Caco-2 (cell line): ENCODE results near the gene SNRPD3. TPM values are rescaled to one million over a fixed set of nuclear protein-coding genes. Genes with fewer than 3 reads are reported as not detected.
"Not testable (repeated sequence)": the region's sequence is repeated elsewhere in the genome, so short reads cannot be mapped to it uniquely, and the experiment has no call there.

Experiments
- BruUV-seq: library from RNA; stranded (reverse); fragments of 400-500 nt; replicated peaks from 2 replicates; lab custom pipeline; 2021; lab: Mats Ljungman, UMichigan
- CTCF ChIA-PET: fragments of 300-600 bp; sonication (Branson Sonifier 250); formaldehyde crosslinking; loops from one replicate; lab custom pipeline; 2022; ENCODE audit warnings: antibody characterized with exemption; lab: Charles Lee
- POLR2A ChIA-PET: fragments of 300-600 bp; sonication (Branson Sonifier 250); formaldehyde crosslinking; loops from one replicate; lab custom pipeline; 2022; ENCODE audit warnings: antibody characterized with exemption; lab: Charles Lee
- DNase-seq, 2 experiments: peaks; one replicate each; pipeline versions ENCODE4 v3.0.0 to v3.0.0-alpha.2; 2020 to 2022
- H3K27me3 ChIP-seq: replicated peaks from 2 replicates; pipeline ENCODE4 v1.6.0; 2011; ENCODE audit warnings: low read length; ENCODE audit not compliant: control insufficient read depth, insufficient read depth
- H3K36me3 ChIP-seq: 2 replicates; pipeline ENCODE4 v1.5.1; 2011; ENCODE audit warnings: low read length; ENCODE audit not compliant: control insufficient read depth, insufficient read depth
- H3K4me1 ChIP-seq: fragments of 250-450 bp; sonication (Bioruptor Pico); 2 replicates; pipeline ENCODE4 v1.5.1; 2020; ENCODE audit warnings: mild to moderate bottlenecking
- H3K4me3 ChIP-seq: 2 replicates; pipeline ENCODE4 v1.5.1; 2011; ENCODE audit warnings: low read depth, mild to moderate bottlenecking, control low read depth, low read length
- H3K9me3 ChIP-seq: fragments of 250-450 bp; sonication (Bioruptor Pico); 2 replicates; pipeline ENCODE4 v1.5.1; 2020; ENCODE audit warnings: mild to moderate bottlenecking, moderate library complexity
- H3K27ac Mint-ChIP-seq: one replicate; pipeline ENCODE4 v1.8.0; 2022; ENCODE audit warnings: mixed read lengths; ENCODE audit not compliant: unreplicated experiment
- H3K27me3 Mint-ChIP-seq: one replicate; pipeline ENCODE4 v1.8.0; 2022; ENCODE audit warnings: mixed read lengths; ENCODE audit not compliant: insufficient read depth, unreplicated experiment
- H3K36me3 Mint-ChIP-seq: one replicate; pipeline ENCODE4 v1.8.0; 2022; ENCODE audit warnings: mild to moderate bottlenecking, mixed read lengths; ENCODE audit not compliant: insufficient read depth, unreplicated experiment
- H3K4me1 Mint-ChIP-seq: one replicate; pipeline ENCODE4 v1.8.0; 2022; ENCODE audit warnings: low read depth, mixed read lengths; ENCODE audit not compliant: unreplicated experiment
- H3K4me3 Mint-ChIP-seq: one replicate; pipeline ENCODE4 v1.8.0; 2022; ENCODE audit warnings: mild to moderate bottlenecking, moderate library complexity, mixed read lengths; ENCODE audit not compliant: unreplicated experiment
- H3K9me3 Mint-ChIP-seq: one replicate; pipeline ENCODE4 v1.8.0; 2022; ENCODE audit warnings: mixed read lengths; ENCODE audit not compliant: unreplicated experiment
- intact Hi-C: fragments of 100-400 bp; cut with micrococcal nuclease; formaldehyde crosslinking; loops from one replicate; pipeline ENCODE4 v1.10.0; 2022; ENCODE audit not compliant: unreplicated experiment
- total RNA-seq: library from RNA; stranded (reverse); gene quantifications from 2 replicates; pipeline ENCODE4 v1.2.3, GENCODE V29; 2022
- TF ChIP-seq, protein P1 (sequence below), 2 experiments: fragments of 200-600 bp in 1 of 2; IDR thresholded peaks; 1 replicate in 1 of 2; 2 replicates in 1 of 2; pipeline versions ENCODE4 v1.5.1 to v1.8.0; 2011 to 2022; ENCODE audit warnings: antibody characterized with exemption in 1 of 2, control low read depth in 1 of 2, inconsistent platforms in 1 of 2, low read depth in 1 of 2, low read length in 1 of 2, mild to moderate bottlenecking in 1 of 2, moderate library complexity in 1 of 2; ENCODE audit not compliant: insufficient read depth in 1 of 2, severe bottlenecking in 1 of 2, unreplicated experiment in 1 of 2

Gene SNRPD3
- total RNA-seq, 1 experiment from 2014 or later, result 202 TPM

DNA sequence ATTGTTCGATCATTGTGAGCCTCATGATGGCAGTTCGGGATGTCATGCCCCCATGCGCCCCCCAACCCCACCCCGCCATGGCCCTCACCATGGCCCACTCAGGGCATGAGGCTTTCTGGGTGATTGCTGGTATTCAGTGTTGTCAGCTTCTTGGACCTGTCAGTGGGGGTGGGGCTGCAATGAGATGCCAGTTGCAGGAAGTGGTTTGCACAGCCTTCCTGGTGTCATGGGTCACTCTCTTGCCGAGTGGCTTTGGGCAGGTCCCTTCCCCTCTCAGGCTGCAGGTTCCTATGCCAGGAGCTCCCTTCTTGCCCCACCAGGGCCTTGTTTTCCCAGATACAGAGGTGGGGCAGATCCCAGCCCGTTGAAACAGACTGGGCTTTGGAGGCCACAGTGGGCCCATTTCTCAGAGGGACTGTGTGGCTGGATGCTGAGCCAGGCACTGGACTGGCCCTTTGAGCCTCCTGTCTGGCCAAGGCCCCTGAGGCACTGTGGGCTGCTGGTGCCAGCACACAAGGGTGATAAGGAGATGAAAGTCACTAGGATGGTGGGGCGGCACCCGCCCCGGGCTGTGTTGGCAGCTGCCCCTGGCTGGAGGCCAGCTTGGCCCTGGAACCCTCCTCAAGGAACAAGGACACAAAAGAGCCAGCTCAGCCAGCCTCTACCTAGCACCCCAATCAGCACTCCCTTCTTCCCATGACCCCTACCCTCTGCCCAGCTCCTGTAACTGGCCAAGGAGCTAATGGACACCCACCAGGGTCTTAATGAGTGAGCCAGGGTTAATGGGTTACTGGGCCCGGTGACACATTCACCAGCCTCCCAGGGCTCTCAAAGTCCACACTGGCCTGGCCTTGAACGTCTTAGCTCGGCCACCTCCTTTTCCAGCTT, 45.7 kb downstream of the SNRPD3 start:
- BruUV-seq, result no TSS peak
- Histone ChIP-seq H3K4me1 (no peaks in the 10 kb centered on the region), H3K27me3 (no peaks in the 10 kb centered on the region), H3K9me3 (no peaks in the 10 kb centered on the region), H3K4me3 (no peak overlapping the region), H3K36me3 (no peaks in the 10 kb centered on the region)
- TF ChIP-seq, protein P1, sequence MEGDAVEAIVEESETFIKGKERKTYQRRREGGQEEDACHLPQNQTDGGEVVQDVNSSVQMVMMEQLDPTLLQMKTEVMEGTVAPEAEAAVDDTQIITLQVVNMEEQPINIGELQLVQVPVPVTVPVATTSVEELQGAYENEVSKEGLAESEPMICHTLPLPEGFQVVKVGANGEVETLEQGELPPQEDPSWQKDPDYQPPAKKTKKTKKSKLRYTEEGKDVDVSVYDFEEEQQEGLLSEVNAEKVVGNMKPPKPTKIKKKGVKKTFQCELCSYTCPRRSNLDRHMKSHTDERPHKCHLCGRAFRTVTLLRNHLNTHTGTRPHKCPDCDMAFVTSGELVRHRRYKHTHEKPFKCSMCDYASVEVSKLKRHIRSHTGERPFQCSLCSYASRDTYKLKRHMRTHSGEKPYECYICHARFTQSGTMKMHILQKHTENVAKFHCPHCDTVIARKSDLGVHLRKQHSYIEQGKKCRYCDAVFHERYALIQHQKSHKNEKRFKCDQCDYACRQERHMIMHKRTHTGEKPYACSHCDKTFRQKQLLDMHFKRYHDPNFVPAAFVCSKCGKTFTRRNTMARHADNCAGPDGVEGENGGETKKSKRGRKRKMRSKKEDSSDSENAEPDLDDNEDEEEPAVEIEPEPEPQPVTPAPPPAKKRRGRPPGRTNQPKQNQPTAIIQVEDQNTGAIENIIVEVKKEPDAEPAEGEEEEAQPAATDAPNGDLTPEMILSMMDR (IDR thresholded peaks at IDR 0.05; ENCODE audit: insufficient read depth in 1 of 2, low read depth in 1 of 2, low read length in 1 of 2, severe bottlenecking in 1 of 2, unreplicated experiment in 1 of 2), result no peak
- Mint-ChIP-seq H3K27me3 (no peaks in the 10 kb centered on the region), H3K4me3 (no peak overlapping the region), H3K9me3 (no peaks in the 10 kb centered on the region), H3K27ac (no peak overlapping the region), H3K4me1 (peaks cover 14% of the 10 kb centered on the region), H3K36me3 (no peaks in the 10 kb centered on the region)
- CTCF ChIA-PET, result no interaction called here
- no peak for DNase-seq
- intact Hi-C loops, result no loop called here
- POLR2A ChIA-PET, result no interaction called here

DNA sequence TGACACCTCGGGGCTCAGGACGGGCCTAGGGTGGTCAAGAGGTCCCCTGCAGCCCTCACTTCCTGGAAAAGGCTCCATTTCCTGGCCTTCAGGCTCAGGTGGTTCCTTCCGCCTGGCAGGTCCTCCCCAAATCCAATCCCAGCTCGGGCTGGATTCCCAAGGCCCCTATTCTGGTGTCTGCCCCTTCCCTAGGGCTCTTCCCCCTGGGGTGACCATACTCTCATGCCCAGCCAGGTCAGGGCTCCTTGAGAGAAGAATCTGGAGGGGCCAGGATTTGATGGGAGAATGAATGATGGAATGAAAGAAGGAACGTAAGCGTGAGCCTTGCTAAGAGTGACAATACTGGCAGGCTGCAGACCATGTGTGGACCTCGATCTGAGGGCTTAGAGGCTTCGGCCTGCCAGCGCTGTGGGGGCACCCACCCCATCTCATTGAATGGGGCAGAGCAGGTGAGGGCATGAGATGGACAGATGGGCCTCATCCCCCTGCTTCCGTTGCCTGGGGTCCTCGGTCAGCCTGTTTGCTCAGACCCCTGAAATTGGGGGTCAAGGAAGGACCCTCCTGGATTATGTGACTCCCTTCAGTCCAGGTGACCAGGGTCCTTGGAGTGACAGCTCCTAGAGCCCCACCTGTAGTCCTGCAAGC, 46.4 kb downstream of the SNRPD3 start:
- POLR2A ChIA-PET, intact Hi-C loops, H3K9me3 Mint-ChIP-seq, H3K4me3 ChIP-seq, H3K27me3 Mint-ChIP-seq, H3K4me3 Mint-ChIP-seq, H3K4me1 ChIP-seq, H3K36me3 ChIP-seq, H3K9me3 ChIP-seq, CTCF ChIA-PET, H3K27ac Mint-ChIP-seq, H3K36me3 Mint-ChIP-seq, BruUV-seq, H3K27me3 ChIP-seq, DNase-seq: not testable (repeated sequence)
- peaks cover 14% of the 10 kb centered on the region for H3K4me1 Mint-ChIP-seq

DNA sequence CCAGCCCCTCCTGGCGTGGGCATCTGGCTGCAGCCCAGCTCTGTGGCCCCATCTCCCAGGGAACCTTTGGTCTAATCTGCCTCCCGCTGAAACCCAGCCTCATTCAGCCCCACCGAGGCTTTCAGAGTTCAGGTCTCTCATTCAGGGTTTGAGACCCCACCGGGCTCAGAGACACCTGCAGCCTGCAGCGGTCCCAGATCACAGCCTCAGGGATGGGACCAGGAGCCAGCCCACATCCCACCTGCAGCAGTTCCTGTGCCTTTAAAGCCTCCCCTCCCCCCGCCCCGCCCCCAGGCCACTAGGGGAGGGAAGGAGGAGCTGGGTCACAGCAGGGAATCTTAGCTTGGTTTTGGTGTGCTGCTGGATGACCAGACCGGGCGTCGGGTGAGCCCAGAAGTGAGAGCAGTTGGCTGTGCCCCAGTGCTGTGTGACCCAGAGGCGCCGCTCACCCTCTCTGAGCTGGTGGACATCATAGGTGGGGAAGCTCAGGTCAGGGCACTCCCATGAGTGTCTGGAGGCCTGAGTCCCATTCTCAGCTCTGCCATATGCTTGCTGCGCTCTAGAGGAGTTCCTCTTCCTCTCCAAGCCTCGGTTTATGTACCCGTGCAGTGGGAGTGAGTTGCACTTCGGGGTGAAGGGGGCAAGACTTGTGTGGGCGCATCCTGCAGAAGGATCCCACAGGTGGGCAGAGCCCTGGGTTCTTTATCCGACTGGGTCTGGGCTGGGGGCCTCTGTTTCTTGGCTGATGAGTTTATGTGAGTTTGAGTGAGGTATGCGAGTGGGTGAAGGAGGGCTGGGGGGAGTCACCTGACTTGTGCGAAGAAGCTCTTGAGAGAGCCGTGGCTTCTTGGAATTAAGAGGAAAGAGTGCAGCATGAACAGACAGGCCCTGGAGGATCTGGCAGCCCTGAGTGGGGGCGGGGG, 47.3 kb downstream of the SNRPD3 start, which contains the start of gene GGT1:
Gene GGT1 (plus strand): TSS at position 347 of the 923 bp plus-strand sequence. CDS start 7,889 bp downstream, outside the sequence.
- H3K27me3 Mint-ChIP-seq, H3K27ac Mint-ChIP-seq, DNase-seq, POLR2A ChIA-PET, H3K36me3 ChIP-seq, H3K9me3 ChIP-seq, H3K4me1 ChIP-seq, H3K36me3 Mint-ChIP-seq, CTCF ChIA-PET, intact Hi-C loops, H3K9me3 Mint-ChIP-seq, H3K27me3 ChIP-seq: not testable (repeated sequence)
- Mint-ChIP-seq H3K4me3 (peak within 1 kb of the TSS; percentile 60), H3K4me1 (peaks cover 14% of the 10 kb centered on the region)
- peak within 1 kb of the TSS; percentile 5 for H3K4me3 ChIP-seq
- BruUV-seq, result TSS peak; percentile 17

DNA sequence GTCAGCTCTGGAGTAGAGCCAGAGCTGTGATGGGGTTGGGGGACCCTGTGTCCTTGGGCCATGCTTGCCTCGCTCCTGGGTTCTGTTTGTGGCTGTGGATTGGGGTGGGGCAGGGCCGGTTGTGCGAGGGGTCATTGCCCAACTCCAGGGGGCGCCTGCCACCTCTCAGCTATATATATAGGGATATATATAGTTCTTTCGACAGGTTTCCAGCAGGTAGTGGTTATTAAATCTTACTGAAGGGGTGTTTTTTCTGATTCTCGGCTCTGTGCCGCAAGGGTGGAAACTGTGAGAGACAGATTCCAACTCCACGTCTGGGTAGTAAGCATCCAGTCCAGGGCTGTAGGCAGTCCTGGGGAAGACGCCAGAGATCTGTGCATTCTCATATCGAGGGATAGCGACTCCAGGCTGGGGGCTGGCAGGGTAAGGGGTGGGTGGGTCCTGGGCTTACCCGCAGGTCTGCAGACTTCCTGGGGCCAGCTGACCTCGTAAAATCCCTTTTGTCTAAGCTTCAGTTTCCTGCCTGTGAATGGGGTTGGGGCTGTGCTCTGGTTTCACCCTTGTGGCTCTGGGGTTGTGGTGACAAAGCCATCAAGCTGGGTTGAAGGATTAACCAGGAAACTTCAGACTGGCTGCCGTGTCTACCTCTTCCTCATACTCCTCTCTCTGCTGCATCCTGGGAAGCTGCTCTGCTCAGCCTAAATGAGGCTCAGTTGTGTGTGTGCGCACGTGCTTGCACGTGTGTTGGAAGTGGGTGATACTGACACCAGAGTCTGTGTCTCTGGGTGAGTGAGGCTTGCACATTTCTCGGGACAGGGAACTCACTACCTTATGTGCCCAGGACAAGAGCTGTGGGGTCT, 48.2 kb downstream of the SNRPD3 start:
- H3K36me3 Mint-ChIP-seq, H3K4me1 ChIP-seq, CTCF ChIA-PET, intact Hi-C loops, BruUV-seq, H3K9me3 ChIP-seq, H3K9me3 Mint-ChIP-seq, H3K36me3 ChIP-seq, POLR2A ChIA-PET, H3K27ac Mint-ChIP-seq, DNase-seq, H3K27me3 Mint-ChIP-seq, H3K27me3 ChIP-seq: not testable (repeated sequence)
- H3K4me3 ChIP-seq, result peak overlapping the region; percentile 3
- Mint-ChIP-seq H3K4me3 (peak overlapping the region; percentile 60), H3K4me1 (peaks cover 14% of the 10 kb centered on the region)

DNA sequence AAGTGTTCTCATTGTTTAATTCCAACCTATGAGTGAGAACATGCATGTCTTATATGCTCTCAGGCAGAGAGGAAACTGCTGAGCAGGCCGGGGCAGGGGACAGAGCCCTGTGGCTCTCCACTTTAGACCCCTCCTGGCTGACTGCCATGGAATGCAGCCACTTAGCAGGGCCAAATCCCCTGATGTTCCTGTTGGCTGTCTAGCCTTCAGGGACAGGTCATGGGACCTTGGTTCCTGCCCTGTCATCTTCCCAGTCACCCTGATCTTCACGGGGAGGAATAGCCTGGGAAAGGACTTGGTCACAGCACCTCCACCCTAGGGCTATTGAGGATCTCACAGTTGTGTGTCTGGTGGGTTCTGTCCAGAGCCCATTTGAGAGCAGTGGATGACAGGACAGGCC, 50.5 kb downstream of the SNRPD3 start:
- intact Hi-C loops, H3K9me3 Mint-ChIP-seq, POLR2A ChIA-PET, H3K9me3 ChIP-seq, H3K4me3 Mint-ChIP-seq, H3K27ac Mint-ChIP-seq, H3K36me3 Mint-ChIP-seq, CTCF ChIA-PET, BruUV-seq, DNase-seq, H3K27me3 ChIP-seq, H3K4me3 ChIP-seq, H3K36me3 ChIP-seq, H3K4me1 ChIP-seq, H3K27me3 Mint-ChIP-seq: not testable (repeated sequence)
- H3K4me1 Mint-ChIP-seq, result peaks cover 14% of the 10 kb centered on the region
